Neutrophil (primary cell): ENCODE measurements around the gene HNRNPC.
"Not testable (repeated sequence)": the region's sequence is repeated elsewhere in the genome, so short reads cannot be mapped to it uniquely, and the experiment has no call there.

Experiments
- H3K27ac ChIP-seq: fragments of 200-600 bp; sonication (generic); 2 replicates; pipeline ENCODE4 v1.5.1; 2016; ENCODE audit warnings: mild to moderate bottlenecking, moderate library complexity
- H3K27me3 ChIP-seq: fragments of 200-600 bp; sonication (generic); 2 replicates; pipeline ENCODE4 v1.6.0; 2016; ENCODE audit warnings: mild to moderate bottlenecking
- H3K36me3 ChIP-seq: fragments of 200-600 bp; sonication (generic); 2 replicates; pipeline ENCODE4 v1.5.1; 2017
- H3K4me1 ChIP-seq, 2 experiments: fragments of 200-600 bp in 1 of 2; sonication (generic) in 1 of 2; 1 replicate in 1 of 2; 2 replicates in 1 of 2; pipeline versions ENCODE4 v1.5.1 to v1.6.1; 2013 to 2016; ENCODE audit warnings: low read depth in 1 of 2, low read length in 1 of 2, mild to moderate bottlenecking in 1 of 2, moderate library complexity in 1 of 2; ENCODE audit not compliant: control insufficient read depth in 1 of 2, insufficient read depth in 1 of 2
- H3K4me3 ChIP-seq, 2 experiments: fragments of 200-600 bp in 1 of 2; sonication (generic) in 1 of 2; 1 replicate in 1 of 2; 2 replicates in 1 of 2; pipeline ENCODE4 v1.5.1; 2013 to 2016; ENCODE audit warnings: low read depth in 1 of 2, low read length in 1 of 2, mild to moderate bottlenecking in 1 of 2, moderate library complexity in 1 of 2
- H3K9me3 ChIP-seq: fragments of 200-600 bp; sonication (generic); 2 replicates; pipeline ENCODE4 v1.5.1; 2016
- TF ChIP-seq, protein P1 (sequence below): fragments of 200-600 bp; sonication (generic); IDR thresholded peaks from 2 replicates; pipeline ENCODE4 v1.5.1; 2016; ENCODE audit warnings: antibody characterized with exemption

HNRNPC gene

DNA sequence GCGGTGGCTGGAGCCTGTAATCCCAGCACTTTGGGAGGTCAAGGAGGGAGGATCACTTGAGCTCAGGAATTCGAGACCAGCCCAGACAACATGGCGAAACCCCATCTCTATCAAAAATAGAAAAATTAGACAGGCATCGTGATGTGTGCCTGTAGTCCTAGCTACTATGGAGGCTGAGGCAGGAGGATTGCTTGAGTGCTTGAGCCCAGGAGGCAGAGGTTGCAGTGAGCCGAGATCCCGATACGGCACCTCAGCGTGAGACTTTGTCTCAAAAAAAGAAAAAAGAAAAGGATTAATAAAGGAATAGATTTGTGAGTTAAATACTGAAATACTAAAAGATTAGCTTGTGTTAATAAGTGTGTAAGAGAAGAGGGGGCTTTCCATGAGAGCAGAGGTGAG is 40.0 kb upstream of the HNRNPC start:
- no peak overlapping the region for H3K27ac ChIP-seq
- no peaks in the 10 kb centered on the region for H3K27me3 ChIP-seq
- TF ChIP-seq, protein P1, sequence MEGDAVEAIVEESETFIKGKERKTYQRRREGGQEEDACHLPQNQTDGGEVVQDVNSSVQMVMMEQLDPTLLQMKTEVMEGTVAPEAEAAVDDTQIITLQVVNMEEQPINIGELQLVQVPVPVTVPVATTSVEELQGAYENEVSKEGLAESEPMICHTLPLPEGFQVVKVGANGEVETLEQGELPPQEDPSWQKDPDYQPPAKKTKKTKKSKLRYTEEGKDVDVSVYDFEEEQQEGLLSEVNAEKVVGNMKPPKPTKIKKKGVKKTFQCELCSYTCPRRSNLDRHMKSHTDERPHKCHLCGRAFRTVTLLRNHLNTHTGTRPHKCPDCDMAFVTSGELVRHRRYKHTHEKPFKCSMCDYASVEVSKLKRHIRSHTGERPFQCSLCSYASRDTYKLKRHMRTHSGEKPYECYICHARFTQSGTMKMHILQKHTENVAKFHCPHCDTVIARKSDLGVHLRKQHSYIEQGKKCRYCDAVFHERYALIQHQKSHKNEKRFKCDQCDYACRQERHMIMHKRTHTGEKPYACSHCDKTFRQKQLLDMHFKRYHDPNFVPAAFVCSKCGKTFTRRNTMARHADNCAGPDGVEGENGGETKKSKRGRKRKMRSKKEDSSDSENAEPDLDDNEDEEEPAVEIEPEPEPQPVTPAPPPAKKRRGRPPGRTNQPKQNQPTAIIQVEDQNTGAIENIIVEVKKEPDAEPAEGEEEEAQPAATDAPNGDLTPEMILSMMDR = no peak
- H3K9me3 ChIP-seq = no peaks in the 10 kb centered on the region
- H3K4me3 ChIP-seq = peak overlapping the region; percentile 47 to 52
- peaks cover 22 to 26% of the 10 kb centered on the region in 2 experiments for H3K4me1 ChIP-seq
- H3K36me3 ChIP-seq = no peaks in the 10 kb centered on the region

DNA sequence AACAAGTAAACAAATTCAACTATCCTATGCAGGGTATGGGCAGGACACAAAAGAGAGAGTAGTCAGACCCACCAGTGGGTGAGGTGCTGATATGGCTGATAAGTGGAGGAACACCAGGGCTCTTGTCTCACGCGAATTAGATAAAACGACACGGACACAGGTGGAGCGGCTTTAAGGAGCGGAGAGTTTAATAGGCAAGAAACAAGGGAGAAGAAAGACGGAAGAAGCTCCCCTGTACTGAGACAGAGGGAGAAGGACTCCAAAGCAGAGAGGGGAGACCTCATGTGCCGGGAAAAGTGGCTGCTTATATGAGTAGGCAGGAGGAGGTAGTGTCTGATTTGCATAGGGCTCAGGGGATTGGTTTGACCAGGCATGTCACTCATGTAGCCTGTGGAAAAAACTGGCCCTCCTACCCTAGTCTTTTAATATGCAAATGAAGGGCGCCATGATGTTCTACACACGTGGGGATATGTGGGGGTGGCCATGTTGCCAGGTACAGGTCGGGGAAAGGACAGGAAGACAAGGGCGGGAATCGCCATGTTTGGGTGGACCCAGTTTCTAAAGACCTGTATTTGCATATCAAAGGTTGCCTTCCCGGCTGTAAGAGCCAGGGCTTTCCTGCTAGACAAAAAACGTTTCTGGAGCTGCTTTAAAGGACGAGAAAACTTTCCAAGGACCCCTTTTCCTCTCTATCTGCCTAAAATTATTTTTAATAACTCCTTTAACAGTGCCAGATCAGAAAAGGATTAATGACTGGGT is 39.4 kb upstream of the HNRNPC start:
- Histone ChIP-seq H3K4me1 (peaks cover 16 to 20% of the 10 kb centered on the region in 2 experiments), H3K27ac (peak overlapping the region; percentile 51), H3K4me3 (peak overlapping the region; percentile 47 to 52), H3K36me3 (no peaks in the 10 kb centered on the region), H3K9me3 (no peaks in the 10 kb centered on the region), H3K27me3 (no peaks in the 10 kb centered on the region)
- TF ChIP-seq, protein P1 = no peak

- peak overlapping the region; percentile 51 for H3K27ac ChIP-seq
- peaks cover 2% of the 10 kb centered on the region for H3K27me3 ChIP-seq
- H3K36me3 ChIP-seq = no peaks in the 10 kb centered on the region
- H3K4me1 ChIP-seq = peaks cover 11 to 15% of the 10 kb centered on the region in 2 experiments
- no peaks in the 10 kb centered on the region for H3K9me3 ChIP-seq
- TF ChIP-seq, protein P1 = no peak
- H3K4me3 ChIP-seq = peak overlapping the region in 1 of 2 experiments; percentile 52
These were observed 38.9 kb upstream of the HNRNPC start for GRCh38 chr14:21308132-21308478.

DNA sequence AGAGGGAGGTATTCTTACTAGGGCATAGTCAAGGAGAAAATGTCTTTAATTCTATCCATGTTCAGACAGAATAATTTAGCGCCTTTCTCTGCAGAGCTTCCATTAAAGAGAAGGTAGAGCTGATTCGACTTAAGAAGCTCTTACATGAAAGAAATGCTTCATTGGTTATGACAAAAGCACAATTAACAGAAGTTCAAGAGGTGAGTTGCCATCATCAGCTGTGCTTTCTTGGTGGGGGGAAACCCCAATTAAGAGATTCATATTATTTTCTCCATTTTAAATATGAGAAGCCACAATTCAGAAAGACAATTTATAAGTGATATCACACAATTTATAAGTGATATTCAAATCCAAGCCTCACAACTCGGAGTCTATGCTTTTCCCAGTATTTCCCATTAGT is 38.4 kb upstream of the HNRNPC start:
- no peaks in the 10 kb centered on the region for H3K36me3 ChIP-seq
- TF ChIP-seq, protein P1 = no peak
- no peak overlapping the region for H3K4me3 ChIP-seq
- no peaks in the 10 kb centered on the region for H3K9me3 ChIP-seq
- peaks cover 11 to 13% of the 10 kb centered on the region in 2 experiments for H3K4me1 ChIP-seq
- no peak overlapping the region for H3K27ac ChIP-seq
- H3K27me3 ChIP-seq = peaks cover 7% of the 10 kb centered on the region

- not testable (repeated sequence) for H3K4me3 ChIP-seq, H3K4me1 ChIP-seq, H3K27ac ChIP-seq, H3K9me3 ChIP-seq, H3K36me3 ChIP-seq
- peaks cover 44% of the 10 kb centered on the region for H3K27me3 ChIP-seq
These were observed 33.5 kb upstream of the HNRNPC start for GRCh38 chr14:21302836-21303140.

- Histone ChIP-seq H3K9me3 (no peaks in the 10 kb centered on the region), H3K4me3 (no peak overlapping the region), H3K27me3 (peaks cover 44% of the 10 kb centered on the region), H3K36me3 (no peaks in the 10 kb centered on the region), H3K4me1 (peaks cover 0 to 4% of the 10 kb centered on the region in 2 experiments), H3K27ac (no peak overlapping the region)
- TF ChIP-seq, protein P1 = no peak
These were observed 33.0 kb upstream of the HNRNPC start for GRCh38 chr14:21302013-21302835.
